ENCODE measurements around the gene SPDYE2B.
"Not testable (repeated sequence)": the region's sequence is repeated elsewhere in the genome, so short reads cannot be mapped to it uniquely, and the experiment has no call there.

DNA sequence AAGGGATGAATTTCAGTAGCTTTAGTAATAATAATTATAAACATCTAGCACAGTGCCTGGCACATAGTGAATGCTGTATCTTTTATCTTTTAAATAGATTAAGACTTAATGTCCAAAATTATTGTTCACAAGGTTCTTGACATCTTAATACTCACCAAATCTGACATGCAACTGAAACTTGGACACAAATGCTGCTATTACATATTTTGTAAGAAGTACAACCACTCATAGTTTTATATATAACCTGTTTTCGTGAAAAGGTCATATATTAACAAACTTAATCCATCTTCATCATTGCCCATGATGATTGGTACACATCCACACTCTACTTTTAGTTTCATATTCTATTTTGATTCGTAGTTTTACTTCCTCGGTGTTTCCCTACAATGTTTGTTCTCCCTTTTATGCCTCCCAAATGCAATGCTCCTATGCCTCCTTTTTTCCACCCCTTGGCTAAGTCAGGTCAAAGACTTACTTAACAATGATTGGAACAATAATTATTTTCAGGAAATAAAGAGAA, 45.0 kb downstream of the SPDYE2B start:
- TF ChIP-seq, protein P1, sequence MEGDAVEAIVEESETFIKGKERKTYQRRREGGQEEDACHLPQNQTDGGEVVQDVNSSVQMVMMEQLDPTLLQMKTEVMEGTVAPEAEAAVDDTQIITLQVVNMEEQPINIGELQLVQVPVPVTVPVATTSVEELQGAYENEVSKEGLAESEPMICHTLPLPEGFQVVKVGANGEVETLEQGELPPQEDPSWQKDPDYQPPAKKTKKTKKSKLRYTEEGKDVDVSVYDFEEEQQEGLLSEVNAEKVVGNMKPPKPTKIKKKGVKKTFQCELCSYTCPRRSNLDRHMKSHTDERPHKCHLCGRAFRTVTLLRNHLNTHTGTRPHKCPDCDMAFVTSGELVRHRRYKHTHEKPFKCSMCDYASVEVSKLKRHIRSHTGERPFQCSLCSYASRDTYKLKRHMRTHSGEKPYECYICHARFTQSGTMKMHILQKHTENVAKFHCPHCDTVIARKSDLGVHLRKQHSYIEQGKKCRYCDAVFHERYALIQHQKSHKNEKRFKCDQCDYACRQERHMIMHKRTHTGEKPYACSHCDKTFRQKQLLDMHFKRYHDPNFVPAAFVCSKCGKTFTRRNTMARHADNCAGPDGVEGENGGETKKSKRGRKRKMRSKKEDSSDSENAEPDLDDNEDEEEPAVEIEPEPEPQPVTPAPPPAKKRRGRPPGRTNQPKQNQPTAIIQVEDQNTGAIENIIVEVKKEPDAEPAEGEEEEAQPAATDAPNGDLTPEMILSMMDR (IDR thresholded peaks at IDR 0.05; ENCODE audit: low read depth, low read length), result not testable (repeated sequence)
- not testable (repeated sequence) for TF ChIP-seq POLR2A (IDR thresholded peaks at IDR 0.05; ENCODE audit: extremely low read depth, insufficient read length); MAX (IDR thresholded peaks at IDR 0.05; ENCODE audit: low read depth, low read length); MYC (IDR thresholded peaks at IDR 0.05; ENCODE audit: low read depth, low read length)
